SK-N-DZ (cell line): ENCODE results near the gene MAB21L4.

ENCODE experiments used
- DNase-seq: peaks from one replicate; pipeline ENCODE4 v3.0.0-alpha.2; 2015; ENCODE audit warnings: low spot score

Gene MAB21L4

DNA sequence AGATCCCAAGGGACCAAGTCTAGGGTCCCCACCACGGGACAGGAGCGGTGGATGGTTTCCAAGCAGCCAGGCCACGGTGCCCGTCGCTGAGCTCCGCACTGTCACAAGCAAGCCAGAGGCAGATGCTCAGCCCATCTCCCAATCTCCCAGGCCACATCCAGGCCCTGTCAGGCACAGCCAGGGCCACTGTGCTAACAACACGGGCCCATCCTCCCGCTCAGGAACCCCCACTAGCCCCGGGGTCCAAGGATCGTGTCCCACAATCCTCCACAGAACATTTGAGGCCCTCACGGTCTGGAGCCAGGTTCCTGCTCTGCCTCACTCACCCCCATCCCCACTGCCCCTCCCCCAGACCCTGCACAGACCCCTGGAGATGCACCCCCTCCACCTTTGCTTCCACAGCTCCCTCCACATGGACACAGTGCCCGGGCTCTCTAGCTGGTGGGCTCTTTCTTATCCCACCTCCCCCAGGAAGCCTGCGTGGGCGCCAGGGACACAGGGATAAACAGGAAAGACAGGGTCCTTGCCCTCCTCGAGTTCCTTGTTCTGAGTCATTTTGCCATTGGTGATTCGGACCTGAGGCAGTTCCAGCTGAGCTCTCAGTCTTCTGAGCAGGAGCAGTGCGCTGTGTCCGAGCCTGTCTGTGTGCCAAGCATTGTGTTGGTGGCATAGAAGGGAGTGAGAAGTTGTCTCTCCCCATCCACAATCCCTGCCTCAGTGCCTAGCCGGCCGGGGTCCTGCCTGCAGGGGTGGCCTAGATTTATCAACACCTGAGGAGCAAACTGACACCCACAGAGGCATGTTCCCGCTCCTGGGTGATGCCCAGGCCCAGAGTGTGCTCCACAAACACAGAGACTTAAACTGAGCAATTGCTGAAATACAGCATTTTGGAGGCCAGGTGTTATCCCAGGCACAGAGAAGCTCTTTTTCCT lies 17.2 kb upstream of the MAB21L4 start:
- DNase-seq, result no peak

DNA sequence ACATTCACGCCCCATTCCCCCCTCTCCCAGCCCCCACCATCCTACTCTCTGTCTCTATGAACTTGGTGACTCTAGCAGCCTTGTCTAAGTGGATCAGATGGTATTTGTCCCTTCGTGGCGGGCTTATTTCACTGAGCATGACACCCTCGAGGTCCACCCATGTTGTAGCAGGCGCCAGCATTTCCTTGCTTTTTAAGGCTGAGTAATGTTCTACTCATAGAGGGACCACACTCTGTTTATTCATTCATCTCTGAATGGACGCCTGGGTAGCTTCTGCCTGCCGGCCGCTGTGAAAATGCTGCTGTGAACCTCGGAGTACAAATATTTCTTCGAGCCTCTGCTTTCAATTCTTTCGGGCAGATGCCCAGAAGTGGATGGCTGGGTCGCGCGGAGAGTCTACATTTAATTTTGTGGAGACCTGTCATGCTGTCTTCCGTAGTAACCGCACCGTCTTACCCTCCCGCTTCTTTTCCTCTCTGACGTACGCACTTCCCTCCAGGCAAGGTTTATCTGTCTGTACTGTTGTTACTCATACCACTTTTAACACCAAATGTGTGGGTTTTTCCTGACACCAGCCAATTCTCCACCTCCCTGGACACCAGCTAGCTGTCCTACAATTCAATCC lies 15.8 kb upstream of the MAB21L4 start:
- no peak for DNase-seq

DNA sequence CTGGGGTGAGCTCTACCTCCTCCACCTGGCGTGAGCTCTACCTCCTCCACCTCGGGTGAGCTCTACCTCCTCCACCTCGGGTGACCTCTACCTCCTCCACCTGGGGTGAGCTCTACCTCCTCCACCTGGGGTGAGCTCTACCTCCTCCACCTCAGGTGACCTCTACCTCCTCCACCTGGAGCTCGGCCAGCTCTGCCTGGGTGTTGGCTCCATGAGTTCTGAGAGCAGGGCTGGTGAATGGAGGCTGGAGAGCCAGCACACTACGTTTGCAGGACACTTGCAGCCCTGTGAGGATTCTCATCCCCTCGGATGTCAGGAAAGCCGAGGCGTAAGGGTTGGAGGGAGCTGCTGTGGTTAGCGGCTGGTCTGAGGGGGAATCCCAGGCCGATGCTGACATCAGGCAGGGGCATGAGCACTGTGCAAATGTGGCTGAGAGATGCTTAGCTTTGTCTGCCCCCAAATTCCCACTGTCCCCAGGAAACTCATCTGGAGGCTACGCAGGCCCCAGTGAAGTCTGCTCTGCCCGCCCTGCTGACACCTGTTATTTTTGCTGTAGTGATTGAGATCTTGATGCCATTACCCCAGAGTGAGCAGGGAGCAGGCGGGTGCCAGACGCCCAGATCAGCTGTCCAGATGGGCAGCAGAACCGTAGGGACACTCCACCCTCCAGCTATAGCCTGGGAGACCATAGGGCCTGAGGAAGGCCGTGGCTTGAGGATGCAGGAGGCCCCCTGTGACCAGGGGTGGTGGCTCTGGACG lies 13.4 kb upstream of the MAB21L4 start:
- DNase-seq, result no peak

DNA sequence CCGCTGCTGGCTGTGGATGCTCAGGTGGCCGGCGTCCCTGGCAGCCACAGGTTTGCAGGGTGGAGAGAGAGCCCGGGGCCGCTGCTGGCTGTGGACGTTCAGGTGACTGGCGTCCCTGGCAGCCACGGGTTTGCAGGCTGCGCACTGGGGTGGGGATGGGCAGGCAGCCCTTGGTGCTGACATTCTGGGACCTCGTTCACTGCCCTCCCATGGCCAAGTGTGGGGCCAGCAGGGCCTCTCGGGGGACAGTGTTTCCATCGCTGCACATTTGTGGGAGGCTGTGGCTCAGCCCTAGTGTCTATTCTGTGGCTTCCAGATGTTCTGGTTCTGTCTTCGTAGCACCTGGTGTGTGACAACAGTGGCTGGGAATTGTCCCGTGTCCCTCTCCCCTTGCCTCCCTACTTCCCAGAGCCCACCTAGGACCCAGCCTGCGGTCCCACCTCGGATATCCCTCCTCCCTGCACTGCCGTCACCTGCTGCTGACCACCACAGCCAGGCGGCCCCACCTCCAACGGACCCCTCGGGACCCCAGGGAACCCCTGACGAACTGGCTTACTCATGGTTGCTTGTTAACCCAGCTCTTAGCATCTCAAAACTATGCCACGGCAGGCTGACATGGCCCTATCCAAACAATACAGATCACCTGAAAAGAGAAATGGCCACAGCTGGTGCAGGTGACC lies 11.1 kb upstream of the MAB21L4 start:
- DNase-seq, result no peak

DNA sequence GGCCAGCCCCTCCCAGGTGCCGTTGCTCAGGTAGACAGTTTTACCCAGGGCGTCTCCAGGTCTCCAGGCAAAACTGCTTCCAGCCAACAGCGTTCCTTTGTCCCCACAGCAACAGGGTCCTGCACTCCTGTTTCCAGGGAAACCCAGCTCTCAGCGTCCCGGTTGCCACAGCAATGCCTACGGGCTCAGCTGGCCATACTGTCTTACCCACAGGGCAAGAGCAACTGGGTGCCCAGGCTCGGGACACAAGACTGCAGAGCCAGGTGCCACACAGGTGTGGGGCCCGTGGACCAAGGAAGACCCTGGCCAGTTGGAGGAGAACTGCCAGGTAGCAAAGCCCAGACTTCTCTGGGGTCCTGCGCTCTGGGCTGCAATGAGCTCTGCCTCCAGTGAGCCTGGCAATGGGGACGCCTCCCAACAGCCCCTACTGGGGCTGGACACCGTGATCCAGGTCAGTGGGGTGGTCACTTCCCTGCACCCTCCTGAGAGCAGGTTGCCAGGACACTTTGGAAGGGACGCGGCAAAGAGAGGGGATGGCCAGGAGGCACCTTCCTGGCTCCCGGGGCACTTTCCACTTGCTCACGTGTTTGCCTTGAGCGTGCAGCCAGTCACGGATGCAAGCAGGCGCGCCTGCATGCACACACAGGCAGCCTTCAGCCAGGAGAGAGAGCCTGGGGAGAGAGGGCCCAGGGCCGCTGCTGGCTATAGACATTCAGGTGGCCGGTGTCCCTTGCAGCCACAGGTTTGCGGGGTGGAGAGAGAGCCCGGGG lies 10.4 kb upstream of the MAB21L4 start, which contains the start of gene CROCC2:
CROCC2 (plus strand) TSS at position 196 of the 770 bp plus-strand sequence; CDS start at position 374, 178 bp downstream.
- no peak for DNase-seq

DNA sequence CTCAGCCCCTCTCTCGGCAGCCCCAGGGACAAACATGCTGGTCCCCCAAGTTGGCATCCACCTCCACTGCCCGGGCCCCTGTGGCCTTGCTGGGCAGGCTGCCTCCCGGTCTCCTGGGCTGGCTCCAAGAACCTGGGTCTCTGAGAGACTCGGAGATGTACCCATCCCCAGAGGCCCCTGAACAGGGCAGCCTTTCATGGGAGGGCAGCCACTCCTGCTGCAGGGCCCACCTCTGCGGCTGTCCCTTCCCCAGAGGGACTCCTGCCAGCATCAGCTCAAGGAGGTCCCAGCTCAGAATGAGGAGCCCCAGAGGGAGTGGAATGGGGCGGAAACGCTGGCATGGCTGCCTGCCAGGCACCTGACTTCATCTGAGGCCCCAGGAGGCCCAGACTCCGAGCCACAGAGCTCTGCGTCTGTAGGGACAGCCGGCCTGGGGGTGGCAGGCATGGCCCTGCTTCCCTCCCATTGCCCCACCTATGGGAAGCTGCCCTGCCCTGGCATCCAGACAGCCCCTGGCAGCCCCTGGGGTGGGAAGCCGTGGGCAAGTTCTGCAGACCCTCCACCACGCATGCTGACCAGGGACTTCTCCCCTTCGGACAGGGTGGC lies 9.3 kb upstream of the MAB21L4 start:
- no peak for DNase-seq

DNA sequence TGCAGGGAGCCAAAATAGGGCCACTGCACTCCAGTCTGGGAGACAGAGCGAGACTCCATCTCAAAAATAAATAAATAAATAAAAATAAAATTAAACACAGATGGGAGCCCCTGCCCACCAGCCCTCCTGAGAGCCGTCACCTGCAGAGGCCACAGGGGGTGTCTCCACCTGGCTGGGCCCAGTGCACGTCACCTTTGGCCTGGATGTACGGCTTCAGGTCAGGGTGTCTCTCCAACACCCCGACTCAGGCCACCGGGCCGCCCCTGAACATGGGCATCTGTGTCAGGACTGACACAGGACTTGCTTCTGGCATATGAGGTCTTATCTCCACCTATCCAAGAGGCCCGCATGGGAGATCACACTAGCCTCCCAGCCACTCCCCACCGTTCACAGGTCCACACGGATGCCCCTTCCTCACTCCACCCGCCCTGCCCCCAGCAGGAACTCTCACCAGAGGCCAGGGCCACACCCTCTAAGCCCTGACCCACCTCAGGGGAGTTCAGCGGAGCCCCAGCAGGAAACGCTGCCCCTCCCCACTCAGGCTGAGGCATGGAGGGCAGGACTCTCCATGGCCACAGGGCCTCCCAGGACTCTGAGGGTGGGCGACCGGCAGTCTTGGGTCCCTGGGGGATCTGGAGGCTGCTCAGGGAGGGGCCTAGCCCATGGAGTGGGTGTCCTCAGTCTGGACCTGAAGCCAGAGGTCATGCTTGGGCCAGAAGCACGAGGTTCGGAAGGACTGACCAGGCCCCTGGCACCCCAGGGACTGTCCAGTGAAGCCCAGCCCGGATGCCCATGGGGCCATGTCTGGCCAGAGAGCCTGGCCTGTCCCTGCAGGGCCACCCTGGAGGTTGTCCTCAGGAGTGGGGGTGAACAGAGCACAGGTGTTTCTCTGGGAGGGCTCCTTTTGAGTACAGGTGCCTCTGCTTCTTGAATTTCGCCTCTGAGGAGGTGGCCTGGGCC lies 8.5 kb upstream of the MAB21L4 start:
- no peak for DNase-seq

DNA sequence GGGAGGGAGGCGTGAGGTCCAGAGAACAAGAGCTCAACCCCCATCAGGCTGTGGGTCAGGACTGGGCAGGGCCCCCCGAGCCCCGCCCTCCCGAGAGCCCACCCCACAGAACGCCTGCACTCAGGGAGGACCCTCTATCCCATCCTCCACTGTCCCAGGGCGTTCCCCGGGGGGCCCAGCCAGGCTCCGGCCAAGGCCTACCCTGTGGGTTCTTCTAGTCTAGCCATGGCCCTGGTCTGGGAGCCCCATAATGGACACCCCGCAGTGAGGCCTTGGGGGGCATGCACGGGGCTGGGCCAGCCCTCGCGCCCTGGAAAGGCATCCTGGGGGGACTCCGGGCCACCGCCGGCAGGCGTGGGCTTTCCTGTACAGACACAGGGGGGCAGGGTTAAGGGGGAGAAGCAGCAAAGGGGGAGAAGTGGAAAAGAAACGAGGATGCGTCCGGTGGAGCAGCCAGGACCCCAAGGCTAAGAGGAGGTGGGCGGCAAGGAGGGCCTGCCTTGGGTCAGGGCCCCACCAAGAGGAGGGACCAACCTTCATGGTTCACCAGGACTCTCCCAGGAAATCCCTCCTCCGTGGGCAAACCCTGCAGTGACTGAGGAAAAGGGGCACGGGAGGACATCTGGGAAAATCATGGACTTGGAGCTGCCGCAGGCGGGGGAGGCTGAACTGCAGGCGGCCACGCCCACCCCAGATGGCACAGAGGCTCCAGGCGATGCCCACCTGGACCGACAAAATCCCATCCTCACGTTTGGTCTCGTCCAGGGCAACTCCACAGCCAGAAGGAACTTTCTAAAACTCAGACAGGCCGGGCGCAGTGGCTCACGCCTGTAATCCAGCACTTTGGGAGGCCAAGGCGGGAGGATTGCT lies 7.5 kb upstream of the MAB21L4 start:
- no peak for DNase-seq

DNA sequence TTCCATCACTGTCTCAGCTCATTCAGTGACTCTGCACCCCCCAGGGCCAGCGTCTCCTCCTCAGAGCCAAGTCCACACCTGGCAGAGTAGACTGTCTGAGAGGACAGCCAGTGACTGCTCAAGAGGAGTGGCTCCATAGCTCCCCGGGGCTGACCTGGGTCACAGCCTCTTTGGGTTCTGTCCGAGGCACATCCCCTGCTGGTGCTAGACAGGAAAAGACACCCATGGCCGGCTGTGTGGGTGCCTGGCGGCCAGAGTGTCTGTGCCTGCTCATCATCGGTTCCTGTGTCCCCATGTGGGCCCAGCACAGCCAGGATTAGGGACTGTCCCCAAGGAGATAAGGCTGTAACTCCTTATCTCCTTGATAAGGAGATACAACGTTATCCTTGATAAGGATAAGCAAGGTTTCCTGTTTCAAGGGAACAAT lies 6.7 kb upstream of the MAB21L4 start:
- DNase-seq, result peak; percentile 37

DNA sequence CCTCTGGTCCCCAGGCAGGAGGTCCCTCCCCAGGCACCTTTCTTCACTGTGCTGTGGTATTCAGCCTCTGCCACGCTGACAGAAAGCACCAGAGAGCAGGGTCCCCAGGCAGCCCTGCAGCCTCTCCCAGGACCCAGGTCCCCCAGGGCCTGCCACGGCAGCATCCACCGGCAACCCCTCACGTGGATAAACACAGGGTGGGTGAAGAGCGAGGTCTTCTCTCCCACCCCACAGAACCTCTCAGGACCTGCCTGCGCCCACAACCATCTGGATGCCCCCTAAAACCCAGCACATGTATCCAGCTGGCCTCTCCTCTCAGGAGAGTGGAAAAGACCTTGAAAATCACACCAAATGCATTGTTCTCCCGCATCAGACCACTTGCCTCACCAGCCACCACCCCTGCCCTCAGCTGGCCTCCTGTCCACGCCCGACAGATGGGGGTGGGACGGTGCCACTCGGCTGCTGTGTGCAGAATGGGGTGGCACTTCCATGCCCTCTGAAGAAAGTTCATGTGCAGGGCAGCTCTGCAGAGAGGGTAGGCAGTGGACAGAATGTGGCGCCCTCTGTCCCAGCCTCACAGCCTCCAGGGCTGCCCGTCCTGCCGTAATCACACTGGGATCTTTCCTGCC lies 6.1 kb upstream of the MAB21L4 start:
- no peak for DNase-seq

DNA sequence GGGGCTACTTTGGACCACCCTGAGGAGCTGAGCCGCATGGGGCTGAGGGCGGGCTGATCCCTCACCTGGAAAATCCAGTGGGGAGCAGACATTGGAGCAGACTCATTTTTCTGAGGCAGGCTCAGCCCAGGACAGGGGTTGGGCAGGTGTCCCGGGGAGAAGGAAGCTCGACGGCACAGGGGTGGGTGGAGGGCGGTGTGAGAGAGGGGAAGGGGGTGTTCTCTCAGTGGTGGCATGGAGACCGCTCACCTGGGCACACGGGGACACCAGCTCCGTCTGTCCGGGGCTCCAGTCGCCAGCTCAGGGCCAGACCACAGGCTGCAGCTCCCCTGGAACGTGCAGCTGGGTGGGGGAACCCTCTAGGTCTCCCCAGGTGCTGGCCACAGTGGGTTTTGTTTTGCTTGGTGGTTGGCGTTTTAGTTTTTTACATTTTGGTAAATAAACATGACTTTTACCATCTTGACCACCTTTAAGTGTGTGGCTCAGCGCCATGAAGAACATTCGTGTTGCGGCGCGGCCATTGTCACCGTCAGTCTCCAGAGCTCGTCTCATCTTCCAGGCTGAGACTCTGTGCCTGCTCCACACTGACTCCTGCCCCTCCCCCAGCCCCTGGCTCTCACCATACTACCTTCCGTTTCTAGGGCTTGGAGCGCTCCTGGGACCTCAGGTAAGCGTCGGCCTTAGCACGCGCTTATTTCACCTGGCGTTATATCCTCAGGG lies 4.3 kb upstream of the MAB21L4 start:
- no peak for DNase-seq

DNA sequence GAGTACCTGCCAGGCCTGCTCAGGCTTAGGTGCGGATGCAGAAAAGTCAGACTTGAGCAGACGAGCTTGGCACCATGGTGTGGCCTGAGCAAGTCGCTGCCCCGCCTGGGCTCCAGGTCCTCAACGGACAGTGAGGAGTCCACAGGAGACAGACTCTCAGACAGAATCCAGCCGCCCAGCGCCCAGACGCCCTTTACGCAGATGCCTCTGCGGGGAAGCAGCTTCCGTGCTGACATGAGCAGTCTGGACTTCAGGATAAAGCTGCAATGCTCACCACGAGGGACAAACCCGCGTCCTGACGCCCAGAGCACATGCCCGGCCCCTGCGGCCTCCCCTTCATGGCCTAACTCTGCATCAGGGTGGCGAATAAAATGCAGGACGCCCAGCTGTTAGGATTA lies 3.5 kb upstream of the MAB21L4 start:
- no peak for DNase-seq

DNA sequence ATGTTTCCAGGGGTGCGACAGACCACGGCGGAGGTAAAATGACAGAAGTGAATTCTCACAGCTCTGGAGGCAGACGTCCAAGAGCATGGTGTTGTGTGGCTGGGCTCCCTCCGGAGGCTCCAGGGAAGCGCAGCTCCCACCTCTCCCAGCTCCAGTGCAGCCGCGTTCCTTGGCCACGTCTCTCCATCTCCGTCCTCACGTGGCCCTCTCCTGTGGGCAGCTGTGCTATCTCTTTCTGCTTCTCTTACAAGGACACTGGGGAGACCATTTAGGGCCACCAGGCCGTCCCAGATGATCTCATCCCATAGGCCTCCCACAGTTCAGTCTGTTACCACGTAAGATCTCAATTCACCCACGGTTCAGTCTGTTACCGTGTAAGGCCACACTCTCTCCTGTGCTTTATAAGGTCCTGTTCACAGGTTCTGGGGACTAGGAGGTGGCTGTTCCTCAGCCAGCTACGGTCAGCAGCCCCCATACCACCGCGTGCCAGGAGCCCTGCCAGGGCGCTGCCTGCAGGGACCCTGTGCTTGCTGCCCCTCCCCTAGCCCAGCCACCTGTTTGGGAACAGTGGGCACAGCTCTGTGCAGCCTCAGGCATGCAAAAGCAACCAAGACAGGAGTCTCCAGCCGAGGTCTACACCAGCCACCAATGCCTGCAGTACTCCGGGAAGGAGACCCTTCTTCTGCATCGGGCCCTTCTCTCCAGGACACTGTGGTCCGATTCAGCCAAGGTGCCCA lies 2.9 kb upstream of the MAB21L4 start:
- DNase-seq, result no peak

DNA sequence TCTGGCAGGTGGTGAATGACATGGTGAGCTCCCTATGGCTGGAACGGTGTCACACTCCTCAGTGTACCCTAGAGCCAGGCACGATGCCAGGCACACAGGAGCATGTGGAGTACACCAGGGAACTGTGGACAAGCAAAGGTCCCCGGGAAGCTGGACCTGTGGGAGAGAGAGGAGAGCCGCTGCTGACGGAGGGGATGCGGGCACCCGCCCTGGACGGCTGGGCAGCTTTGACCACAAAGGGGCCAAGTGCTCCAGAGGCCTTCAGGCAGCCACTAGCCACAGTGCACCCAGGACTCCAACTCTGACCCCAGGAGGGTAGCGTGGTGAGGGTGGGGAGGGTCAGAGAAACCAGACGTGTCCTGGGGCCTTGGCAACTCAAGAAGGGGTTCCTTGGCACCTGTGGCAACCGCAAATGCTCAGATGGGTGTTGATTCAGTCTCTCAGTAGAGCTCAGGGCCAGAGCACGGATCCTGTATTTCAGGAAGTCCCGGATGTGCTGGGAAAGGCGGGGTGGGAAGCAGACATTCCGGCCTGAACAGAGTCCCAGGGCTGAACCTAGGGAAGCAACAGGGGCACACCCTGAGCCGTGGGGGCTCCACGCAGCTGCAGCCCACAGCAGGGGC lies 2.3 kb upstream of the MAB21L4 start:
- no peak for DNase-seq

DNA sequence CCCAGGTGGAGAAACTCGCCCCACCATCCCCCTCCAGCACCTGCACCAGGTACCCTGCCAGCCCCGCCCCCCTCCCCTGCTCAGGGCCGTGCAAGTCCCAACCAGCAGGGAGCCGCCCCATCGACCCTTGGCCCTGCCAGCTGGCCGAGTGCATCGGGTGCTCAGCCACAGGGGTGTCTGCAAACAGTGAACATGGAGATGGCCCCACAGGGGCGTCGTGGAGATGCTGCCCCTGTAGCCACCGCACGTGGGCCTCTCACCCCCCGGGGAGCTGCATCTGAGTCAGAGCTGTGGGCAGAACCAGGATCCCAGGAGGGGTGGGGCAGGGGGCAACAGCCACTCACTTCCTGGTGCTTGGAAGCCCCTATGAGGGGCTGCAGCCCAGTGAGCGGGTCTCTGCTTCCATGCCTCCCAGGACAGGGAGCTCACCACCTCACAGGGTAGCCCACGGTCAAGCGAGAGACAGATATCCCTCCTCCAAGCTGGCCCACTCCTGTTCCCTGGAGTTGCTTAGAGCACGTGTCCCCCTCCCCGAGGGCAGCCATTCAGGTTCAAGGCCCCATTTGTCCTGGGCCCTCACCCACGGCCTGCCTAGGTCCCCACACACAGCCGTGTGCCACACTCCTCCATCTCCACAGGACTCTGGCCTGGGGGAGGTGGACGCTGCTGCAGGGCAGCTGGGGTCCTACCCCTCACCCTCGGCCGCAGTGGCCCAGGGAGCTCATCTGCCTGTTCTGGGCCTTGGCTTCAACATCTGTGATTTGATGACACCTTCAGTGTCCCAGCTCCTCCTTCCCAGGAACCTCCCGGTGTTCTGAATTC lies 1.1 kb upstream of the MAB21L4 start:
- DNase-seq, result no peak
